Stimulated activated effector memory CD8-positive, alpha-beta T cell treated with anti-CD3 and anti-CD28 coated beads, Interleukin-12 subunit alpha, Interleukin-12 subunit beta, amount 100 ng/mL, for 72 hours (primary cell): ENCODE data around the gene LSP1.

Source experiments
- ATAC-seq: fragments of 150-1000 bp; cut with Tn5 transposase; 2 replicates; pipeline ENCODE4 v1.10.0; 2021
- DNase-seq, 2 donors: peaks; one replicate each; pipeline ENCODE4 v3.0.0; 2021 to 2022; ENCODE audit warnings: low spot score in 2 of 2
- H3K27ac Mint-ChIP-seq: one replicate; pipeline ENCODE4 v1.8.0; 2022; ENCODE audit warnings: mild to moderate bottlenecking, mixed read lengths
- H3K36me3 Mint-ChIP-seq: one replicate; pipeline ENCODE4 v1.8.0; 2022; ENCODE audit warnings: mild to moderate bottlenecking, mixed read lengths
- H3K4me1 Mint-ChIP-seq: one replicate; pipeline ENCODE4 v1.8.0; 2022; ENCODE audit warnings: mixed read lengths
- H3K4me3 Mint-ChIP-seq: one replicate; pipeline ENCODE4 v1.8.0; 2022; ENCODE audit warnings: mild to moderate bottlenecking, mixed read lengths
- H3K9me3 Mint-ChIP-seq: one replicate; pipeline ENCODE4 v1.8.0; 2022; ENCODE audit warnings: mixed read lengths

Gene LSP1

GRCh38 chr11:1909524-1909923 lies 56.6 kb downstream of the LSP1 start:
- Mint-ChIP-seq H3K4me3 (no peak overlapping the region), H3K27ac (no peak overlapping the region), H3K4me1 (peaks cover 7% of the 10 kb centered on the region), H3K36me3 (no peaks in the 10 kb centered on the region), H3K9me3 (no peaks in the 10 kb centered on the region)
- no peak for DNase-seq
- ATAC-seq, result no peak

GRCh38 chr11:1912289-1912878 lies 59.5 kb downstream of the LSP1 start:
- Mint-ChIP-seq H3K27ac (no peak overlapping the region), H3K9me3 (no peaks in the 10 kb centered on the region), H3K4me1 (peaks cover 33% of the 10 kb centered on the region), H3K36me3 (peaks cover 20% of the 10 kb centered on the region), H3K4me3 (no peak overlapping the region)
- DNase-seq (no peak), ATAC-seq (no peak)

- H3K4me3 Mint-ChIP-seq, result no peak overlapping the region
- ATAC-seq, result no peak
Measured at GRCh38 chr11:1913271-1914060, 60.6 kb downstream of the LSP1 start.

GRCh38 chr11:1915795-1916131 lies 62.9 kb downstream of the LSP1 start:
- peaks cover 46% of the 10 kb centered on the region for H3K4me1 Mint-ChIP-seq
- no peaks in the 10 kb centered on the region for H3K9me3 Mint-ChIP-seq
- no peak overlapping the region for H3K4me3 Mint-ChIP-seq
- peak overlapping the region; percentile 70 for H3K27ac Mint-ChIP-seq
- H3K36me3 Mint-ChIP-seq, result peaks cover 54% of the 10 kb centered on the region
- no peak for ATAC-seq
- no peak for DNase-seq

More at GRCh38 chr11:1913271-1914060, 60.6 kb downstream of the LSP1 start:
- H3K36me3 Mint-ChIP-seq, result peaks cover 31% of the 10 kb centered on the region
- no peaks in the 10 kb centered on the region for H3K9me3 Mint-ChIP-seq
- H3K27ac Mint-ChIP-seq, result no peak overlapping the region
- H3K4me1 Mint-ChIP-seq, result peaks cover 35% of the 10 kb centered on the region
- DNase-seq, result no peak

GRCh38 chr11:1916132-1916985 lies 63.5 kb downstream of the LSP1 start:
- DNase-seq, result no peak
- H3K4me3 Mint-ChIP-seq, result no peak overlapping the region

GRCh38 chr11:1916986-1917522 lies 64.2 kb downstream of the LSP1 start:
- Mint-ChIP-seq H3K36me3 (peaks cover 67% of the 10 kb centered on the region), H3K4me3 (no peak overlapping the region), H3K4me1 (peaks cover 46% of the 10 kb centered on the region), H3K27ac (peak overlapping the region; percentile 70), H3K9me3 (no peaks in the 10 kb centered on the region)
- DNase-seq, result no peak
- ATAC-seq, result peak; percentile 34

More at GRCh38 chr11:1916132-1916985, 63.5 kb downstream of the LSP1 start:
- Mint-ChIP-seq H3K36me3 (peaks cover 60% of the 10 kb centered on the region), H3K4me1 (peaks cover 46% of the 10 kb centered on the region), H3K27ac (peak overlapping the region; percentile 70), H3K9me3 (no peaks in the 10 kb centered on the region)
- ATAC-seq, result peak; percentile 66

GRCh38 chr11:1917523-1918435 lies 64.9 kb downstream of the LSP1 start:
- ATAC-seq (peak; percentile 24), DNase-seq (peak in 1 of 2 donors; percentile 51)
- Mint-ChIP-seq H3K4me1 (peaks cover 51% of the 10 kb centered on the region), H3K4me3 (no peak overlapping the region), H3K36me3 (peaks cover 69% of the 10 kb centered on the region), H3K9me3 (no peaks in the 10 kb centered on the region), H3K27ac (peak overlapping the region; percentile 70)

- H3K4me1 Mint-ChIP-seq, result peaks cover 59% of the 10 kb centered on the region
- H3K4me3 Mint-ChIP-seq, result no peak overlapping the region
- DNase-seq, result peak in 1 of 2 donors; percentile 52
- H3K36me3 Mint-ChIP-seq, result peaks cover 70% of the 10 kb centered on the region
- ATAC-seq, result no peak
- no peaks in the 10 kb centered on the region for H3K9me3 Mint-ChIP-seq
- H3K27ac Mint-ChIP-seq, result peak overlapping the region; percentile 92
Measured at GRCh38 chr11:1918436-1919315, 65.8 kb downstream of the LSP1 start.

GRCh38 chr11:1919391-1920127 lies 66.7 kb downstream of the LSP1 start, which contains the start of gene TNNT3:
TNNT3 (plus strand) TSS chr11:1919703; CDS start chr11:1922875, 3,172 bp downstream.
- peak within 1 kb of the TSS; percentile 92 for H3K27ac Mint-ChIP-seq
- no peaks in the 10 kb centered on the region for H3K9me3 Mint-ChIP-seq
- H3K36me3 Mint-ChIP-seq, result peaks cover 75% of the 10 kb centered on the region
- DNase-seq, result peak in 1 of 2 donors; percentile 48
- ATAC-seq, result no peak
- peaks cover 56% of the 10 kb centered on the region for H3K4me1 Mint-ChIP-seq
- H3K4me3 Mint-ChIP-seq, result no peak within 1 kb of the TSS

- Mint-ChIP-seq H3K36me3 (peaks cover 75% of the 10 kb centered on the region), H3K4me3 (no peak overlapping the region), H3K27ac (peak overlapping the region; percentile 92), H3K9me3 (no peaks in the 10 kb centered on the region), H3K4me1 (peaks cover 49% of the 10 kb centered on the region)
- DNase-seq (no peak), ATAC-seq (no peak)
Measured at GRCh38 chr11:1920128-1920908, 67.4 kb downstream of the LSP1 start.

- no peaks in the 10 kb centered on the region for H3K9me3 Mint-ChIP-seq
- H3K27ac Mint-ChIP-seq, result no peak overlapping the region
- ATAC-seq (no peak), DNase-seq (no peak)
- peaks cover 68% of the 10 kb centered on the region for H3K36me3 Mint-ChIP-seq
- H3K4me3 Mint-ChIP-seq, result no peak overlapping the region
- peaks cover 41% of the 10 kb centered on the region for H3K4me1 Mint-ChIP-seq
Measured at GRCh38 chr11:1920909-1921573, 68.2 kb downstream of the LSP1 start.

- Mint-ChIP-seq H3K36me3 (peaks cover 62% of the 10 kb centered on the region), H3K4me3 (no peak overlapping the region), H3K27ac (peak overlapping the region; percentile 43), H3K4me1 (peaks cover 35% of the 10 kb centered on the region), H3K9me3 (no peaks in the 10 kb centered on the region)
- ATAC-seq (no peak), DNase-seq (no peak)
Measured at GRCh38 chr11:1921574-1922141, 68.8 kb downstream of the LSP1 start.
